Esophagus (tissue), 2 donors: ENCODE data around the gene KCNAB3. TPM values are rescaled to one million over a fixed set of nuclear protein-coding genes. Genes with fewer than 3 reads are reported as not detected.
A peak's percentile ranks its signal among the peaks of the same experiment; 100 is the strongest.

Experiments
- H3K27ac ChIP-seq, 2 donors: one replicate each; pipeline ENCODE4 v1.5.1; 2013; ENCODE audit warnings: low read depth in 2 of 2, mild to moderate bottlenecking in 2 of 2, inconsistent platforms in 1 of 2, low read length in 1 of 2, moderate library complexity in 1 of 2
- H3K27me3 ChIP-seq, 2 donors: one replicate each; pipeline ENCODE4 v1.6.1; 2013; ENCODE audit warnings: low read length in 2 of 2, control low read depth in 1 of 2, mild to moderate bottlenecking in 1 of 2; ENCODE audit not compliant: insufficient read depth in 2 of 2, control insufficient read depth in 1 of 2
- H3K36me3 ChIP-seq, 2 donors: one replicate each; pipeline ENCODE4 v1.6.1; 2013; ENCODE audit warnings: low read length in 1 of 2; ENCODE audit not compliant: control insufficient read depth in 2 of 2, insufficient read depth in 2 of 2
- H3K4me1 ChIP-seq, 2 donors: one replicate each; pipeline ENCODE4 v1.6.1; 2013; ENCODE audit warnings: low read length in 1 of 2; ENCODE audit not compliant: control insufficient read depth in 2 of 2, insufficient read depth in 2 of 2
- H3K4me3 ChIP-seq, 2 donors: one replicate each; pipeline ENCODE4 v1.5.1; 2013; ENCODE audit warnings: low read length in 2 of 2, mild to moderate bottlenecking in 2 of 2, low read depth in 1 of 2, moderate library complexity in 1 of 2
- H3K9me3 ChIP-seq, 2 donors: one replicate each; pipeline ENCODE4 v1.6.1; 2013; ENCODE audit warnings: mild to moderate bottlenecking in 2 of 2, low read depth in 1 of 2, low read length in 1 of 2, moderate library complexity in 1 of 2; ENCODE audit not compliant: control insufficient read depth in 2 of 2, insufficient read depth in 1 of 2
- WGBS, 2 donors: extraction: QIAGEN DNeasy Blood & Tissue Kit; methylation state at CpG; one replicate each; pipeline ENCODE4 v1.1.7; 2013; 5-methylcytosine and 5-hydroxymethylcytosine counted together
- polyA plus RNA-seq, 2 donors: library from polyadenylated mRNA; stranded (reverse); fragments of 200-250 nt; gene quantifications; one replicate each; pipeline ENCODE4 v1.2.3, GENCODE V29; 2013
- donor health status: healthy with polysubstance abuse.
- donor health status: Bipolar disorder and iron deficiency.

The KCNAB3 gene
- polyA plus RNA-seq, 2 donors: 1.3 to 2.3 TPM

- 76 to 86% methylated on average over 3 of the region's 3 CpGs for WGBS, 2 donors
- Histone ChIP-seq H3K9me3 (no peaks in the 10 kb centered on the region), H3K27me3 (no peaks in the 10 kb centered on the region), H3K4me1 (peaks cover 2 to 5% of the 10 kb centered on the region in 2 donors), H3K4me3 (no peak overlapping the region), H3K36me3 (no peaks in the 10 kb centered on the region), H3K27ac (no peak overlapping the region)
Measured at GRCh38 chr17:7927596-7927995, 2.1 kb downstream of the KCNAB3 start.

GRCh38 chr17:7922845-7923628 is 6.6 kb downstream of the KCNAB3 start:
- 19 to 20% methylated on average over 41 to 45 of the region's 45 CpGs for WGBS, 2 donors
- Histone ChIP-seq H3K9me3 (no peaks in the 10 kb centered on the region), H3K27me3 (no peaks in the 10 kb centered on the region), H3K4me3 (peak overlapping the region; percentile 42 to 47), H3K4me1 (peaks cover 3 to 5% of the 10 kb centered on the region in 2 donors), H3K27ac (peak overlapping the region in 1 of 2 donors; percentile 78), H3K36me3 (no peaks in the 10 kb centered on the region)

GRCh38 chr17:7922269-7922844 is 7.3 kb downstream of the KCNAB3 start:
- Histone ChIP-seq H3K9me3 (no peaks in the 10 kb centered on the region), H3K27ac (peak overlapping the region in 1 of 2 donors; percentile 78), H3K4me3 (peak overlapping the region; percentile 16 to 47), H3K27me3 (no peaks in the 10 kb centered on the region), H3K4me1 (peaks cover 3 to 5% of the 10 kb centered on the region in 2 donors), H3K36me3 (no peaks in the 10 kb centered on the region)
- 32 to 37% methylated on average over 16 of the region's 16 CpGs for WGBS, 2 donors

GRCh38 chr17:7916808-7917207 is 12.8 kb downstream of the KCNAB3 start:
- Histone ChIP-seq H3K27me3 (no peaks in the 10 kb centered on the region), H3K4me3 (no peak overlapping the region), H3K36me3 (peaks cover 0 to under 1% of the 10 kb centered on the region in 2 donors), H3K27ac (peak overlapping the region; percentile 91 to 96), H3K4me1 (peaks cover 0 to 12% of the 10 kb centered on the region in 2 donors), H3K9me3 (no peaks in the 10 kb centered on the region)
- WGBS, 2 donors: 50 to 64% methylated on average over 2 of the region's 2 CpGs

GRCh38 chr17:7916385-7916682 is 13.3 kb downstream of the KCNAB3 start:
- Histone ChIP-seq H3K27ac (peak overlapping the region; percentile 91 to 96), H3K36me3 (peaks cover 0 to 4% of the 10 kb centered on the region in 2 donors), H3K4me1 (peaks cover 0 to 12% of the 10 kb centered on the region in 2 donors), H3K27me3 (no peaks in the 10 kb centered on the region), H3K9me3 (no peaks in the 10 kb centered on the region), H3K4me3 (peak overlapping the region; percentile 54 to 62)
- WGBS, 2 donors: 26 to 33% methylated on average over 15 of the region's 15 CpGs

- Histone ChIP-seq H3K4me1 (peaks cover 0 to 12% of the 10 kb centered on the region in 2 donors), H3K4me3 (peak within 1 kb of the TSS; percentile 54 to 62), H3K9me3 (no peaks in the 10 kb centered on the region), H3K36me3 (peaks cover 0 to 5% of the 10 kb centered on the region in 2 donors), H3K27ac (peak within 1 kb of the TSS; percentile 91 to 96), H3K27me3 (no peaks in the 10 kb centered on the region)
- WGBS, 2 donors: 0 to 1% methylated on average over 99 to 100 of the region's 100 CpGs
Measured at GRCh38 chr17:7915611-7916384, 13.9 kb downstream of the KCNAB3 start, which contains the start of gene RNF227. Gene RNF227, minus strand, starts transcription at chr17:7916289. Its CDS starts 94 bp downstream, at chr17:7916195.

- H3K36me3 ChIP-seq: peaks cover 0 to 11% of the 10 kb centered on the region in 2 donors
- peak overlapping the region; percentile 91 to 96 for H3K27ac ChIP-seq
- no peaks in the 10 kb centered on the region for H3K27me3 ChIP-seq
- H3K4me3 ChIP-seq: peak overlapping the region; percentile 54 to 62
- no peaks in the 10 kb centered on the region for H3K9me3 ChIP-seq
- WGBS, 2 donors: 1% methylated on average over 15 of the region's 15 CpGs
- H3K4me1 ChIP-seq: peaks cover 0 to 12% of the 10 kb centered on the region in 2 donors
Measured at GRCh38 chr17:7915179-7915610, 14.5 kb downstream of the KCNAB3 start.

GRCh38 chr17:7912927-7913524 is 16.6 kb downstream of the KCNAB3 start:
- WGBS, 2 donors: 27% methylated on average over 3 of the region's 3 CpGs
- Histone ChIP-seq H3K27ac (no peak overlapping the region), H3K4me3 (no peak overlapping the region), H3K9me3 (no peaks in the 10 kb centered on the region), H3K36me3 (peaks cover 0 to 25% of the 10 kb centered on the region in 2 donors), H3K4me1 (peaks cover 0 to 12% of the 10 kb centered on the region in 2 donors), H3K27me3 (no peaks in the 10 kb centered on the region)

GRCh38 chr17:7911116-7911515 is 18.5 kb downstream of the KCNAB3 start:
- 67 to 71% methylated on average over 9 of the region's 9 CpGs for WGBS, 2 donors

More at GRCh38 chr17:7911116-7911515, 18.5 kb downstream of the KCNAB3 start:
- H3K36me3 ChIP-seq: peaks cover 11 to 43% of the 10 kb centered on the region in 2 donors
- no peaks in the 10 kb centered on the region for H3K27me3 ChIP-seq
- no peak overlapping the region for H3K27ac ChIP-seq
- peaks cover 0 to 5% of the 10 kb centered on the region in 2 donors for H3K4me1 ChIP-seq
- no peak overlapping the region for H3K4me3 ChIP-seq
- no peaks in the 10 kb centered on the region for H3K9me3 ChIP-seq
